HepG2 (cell line): ENCODE measurements around the gene MIB2. TPM values are rescaled to one million over a fixed set of nuclear protein-coding genes. Genes with fewer than 3 reads are reported as not detected.

ENCODE experiments used
- ATAC-seq: fragments of 200-7000 bp; cut with Tn5 transposase; 3 replicates; pipeline ENCODE4 v1.9.1; 2020; ENCODE audit warnings: mild to moderate bottlenecking, moderate library complexity
- BruUV-seq: library from RNA; stranded (reverse); fragments of 400-500 nt; replicated peaks from 2 replicates; lab custom pipeline; 2021; lab: Mats Ljungman, UMichigan
- CTCF ChIA-PET: fragments of 300-600 bp; formaldehyde crosslinking; extraction: SDS; loops from one replicate; lab custom pipeline; 2021; ENCODE audit warnings: low total read pairs, inconsistent platforms, low intra/inter-chr PET ratio; lab: Yijun Ruan, JAX
- POLR2A ChIA-PET: fragments of 350-600 bp; sonication (Branson Sonifier 250); formaldehyde crosslinking; loops from one replicate; lab custom pipeline; 2020; ENCODE audit warnings: antibody characterized with exemption, inconsistent platforms; lab: Yijun Ruan, JAX
- DNase-seq: peaks from one replicate; pipeline ENCODE4 v3.0.0-alpha.2; 2015; ENCODE audit warnings: low spot score
- FAIRE-seq: peaks from 3 replicates; lab custom pipeline; 2011; peaks lifted over from hg19 to GRCh38; lab: Jason Lieb, UNC
- H2AFZ ChIP-seq: one replicate; pipeline ENCODE4 v1.6.1; 2011; ENCODE audit warnings: low read length, inconsistent platforms
- H3K27ac ChIP-seq: fragments of 300-600 bp; 3 replicates; pipeline ENCODE4 v1.8.0; 2011; ENCODE audit warnings: mixed run types, mild to moderate bottlenecking, mixed read lengths, low read length, inconsistent platforms; ENCODE audit not compliant: insufficient read depth; ENCODE audit errors: extremely low read length
- H3K27me3 ChIP-seq, 2 experiments: fragments of 200-600 bp in 1 of 2; 2 replicates in 1 of 2; 3 replicates in 1 of 2; pipeline versions ENCODE4 v1.6.0 to v1.8.0; 2011; ENCODE audit warnings: low read length in 2 of 2, mild to moderate bottlenecking in 2 of 2, moderate library complexity in 2 of 2, inconsistent platforms in 1 of 2; ENCODE audit not compliant: insufficient read depth in 2 of 2, control insufficient read depth in 1 of 2
- H3K36me3 ChIP-seq, 2 experiments: fragments of 200-600 bp in 1 of 2; replicated peaks in 1 of 2; 2 replicates in 1 of 2; 3 replicates in 1 of 2; pipeline versions ENCODE4 v1.5.1 to v1.8.0; 2011; ENCODE audit warnings: low read length in 2 of 2, inconsistent platforms in 1 of 2; ENCODE audit not compliant: insufficient read depth in 2 of 2, control insufficient read depth in 1 of 2
- H3K4me1 ChIP-seq: 2 replicates; pipeline ENCODE4 v1.5.1; 2012; ENCODE audit warnings: low read length, inconsistent platforms; ENCODE audit not compliant: insufficient read depth
- H3K4me2 ChIP-seq: 2 replicates; pipeline ENCODE4 v1.6.0; 2011; ENCODE audit warnings: low read depth, low read length, inconsistent platforms
- H3K4me3 ChIP-seq, 3 experiments: fragments of 200-600 bp in 1 of 3; sonication (generic), shearing (Covaris generic) in 1 of 3; replicated peaks in 1 of 3; 2 replicates each; pipeline ENCODE4 v1.5.1; 2011 to 2016; ENCODE audit warnings: low read length in 3 of 3, inconsistent platforms in 2 of 3, low read depth in 2 of 3, mild to moderate bottlenecking in 2 of 3, control low read depth in 1 of 3, mixed read lengths in 1 of 3; ENCODE audit not compliant: insufficient read depth in 1 of 3
- H3K79me2 ChIP-seq: one replicate; pipeline ENCODE4 v1.6.1; 2011; ENCODE audit warnings: low read length, inconsistent platforms; ENCODE audit not compliant: insufficient read depth
- H3K9ac ChIP-seq: 2 replicates; pipeline ENCODE4 v1.6.0; 2011; ENCODE audit warnings: mild to moderate bottlenecking, low read depth, low read length, inconsistent platforms; ENCODE audit not compliant: insufficient read depth
- H3K9me3 ChIP-seq: 2 replicates; pipeline ENCODE4 v1.5.1; 2012; ENCODE audit warnings: mild to moderate bottlenecking, low read length
- H4K20me1 ChIP-seq: 2 replicates; pipeline ENCODE4 v1.6.0; 2011; ENCODE audit warnings: inconsistent platforms, mild to moderate bottlenecking, low read length, moderate library complexity; ENCODE audit not compliant: insufficient read depth
- HNRNPLL ChIP-seq: fragments of 200-400 bp; formaldehyde crosslinking; IDR thresholded peaks from 2 replicates; pipeline ENCODE4 v1.6.1; 2017; ENCODE audit warnings: mild to moderate bottlenecking, low read depth, low read length; ENCODE audit not compliant: poor library complexity, severe bottlenecking
- NBN ChIP-seq: fragments of 450-650 bp; conservative IDR thresholded peaks from 2 replicates; pipeline ENCODE4 v1.6.1; 2017
- ZBTB34 ChIP-seq: sonication (generic); formaldehyde crosslinking; IDR thresholded peaks from 2 replicates; pipeline ENCODE4 v1.8.0; 2022; ENCODE audit warnings: mild to moderate bottlenecking, missing genetic modification reagents
- ZNF235 ChIP-seq: sonication (generic); formaldehyde crosslinking; IDR thresholded peaks from 2 replicates; pipeline ENCODE4 v1.8.1; 2023; ENCODE audit warnings: mild to moderate bottlenecking, missing genetic modification reagents, borderline replicate concordance
- ZNF576 ChIP-seq: sonication (generic); formaldehyde crosslinking; IDR thresholded peaks from 2 replicates; pipeline ENCODE4 v1.4.0; 2020; ENCODE audit warnings: mild to moderate bottlenecking, missing genetic modification reagents
- WGBS: methylation state at CpG from one replicate; pipeline ENCODE4 v1.1.6; 2017; ENCODE audit warnings: low lambda C conversion rate; 5-methylcytosine and 5-hydroxymethylcytosine counted together
- in situ Hi-C: cut with HindIII; loops from 2 replicates; pipeline ENCODE4 v1.10.0; 2017; ENCODE audit warnings: low pct_unique_long_range_greater_than_20kb; ENCODE audit not compliant: extremely low pct_ligation_motif_present
- intact Hi-C: fragments of 100-400 bp; cut with micrococcal nuclease; formaldehyde crosslinking; loops from one replicate; pipeline ENCODE4 v1.10.0; 2022; ENCODE audit not compliant: unreplicated experiment
- polyA plus RNA-seq, 8 experiments: library from polyadenylated mRNA; depleted of rRNA in 3 of 8; stranded (reverse) in 7 of 8; unstranded in 1 of 8; fragments of >200 nt; fragmentation: Illumina TruSeq in 4 of 8; extraction: Trizol in 4 of 8; gene quantifications; 2 replicates each; pipeline versions ENCODE4 v1.2.1 to v1.2.3, GENCODE V29; 2011 to 2016; ENCODE audit warnings: low read depth in 4 of 8, missing spikeins in 1 of 8, mixed read lengths in 1 of 8; ENCODE audit not compliant: insufficient read depth in 1 of 8
- total RNA-seq, 5 experiments: library from RNA; depleted of rRNA; stranded (reverse); fragments of >200 nt; fragmentation: Illumina TruSeq; extraction: Trizol; gene quantifications; 2 replicates each; pipeline ENCODE4 v1.2.3, GENCODE V29; 2016; ENCODE audit warnings: low read depth in 1 of 5
- TF ChIP-seq, protein P1 (sequence below): sonication (generic); formaldehyde crosslinking; IDR thresholded peaks from 2 replicates; pipeline ENCODE4 v1.5.0; 2020; ENCODE audit warnings: missing genetic modification reagents

The MIB2 gene
- total and polyA plus RNA-seq, 2 of the 13 experiments (the other 11 are each of a cell fraction or from before 2014, with no cell fraction given), result 19.9 to 30.4 TPM

DNA sequence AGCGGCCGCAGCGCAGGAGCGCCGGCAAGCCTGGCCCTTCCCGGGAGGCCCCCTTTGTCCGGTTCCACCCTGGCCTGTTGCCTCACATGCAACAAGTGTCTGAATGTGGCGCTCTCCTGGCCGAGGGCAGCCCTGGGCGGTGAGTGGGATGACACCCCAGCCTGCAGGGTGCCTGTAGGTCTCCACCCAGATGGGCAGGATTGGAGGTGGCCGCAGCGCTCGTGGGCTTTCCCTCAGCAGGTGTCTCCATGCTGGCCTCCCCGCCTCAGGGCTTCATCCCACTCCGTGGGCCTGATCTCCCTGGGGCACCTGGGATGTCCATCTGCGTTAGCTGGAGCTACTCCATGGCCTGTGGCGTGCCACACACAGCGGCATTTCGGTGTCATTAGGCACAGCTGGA, 1.5 kb downstream of the MIB2 start (continued):
- TF ChIP-seq, protein P1, sequence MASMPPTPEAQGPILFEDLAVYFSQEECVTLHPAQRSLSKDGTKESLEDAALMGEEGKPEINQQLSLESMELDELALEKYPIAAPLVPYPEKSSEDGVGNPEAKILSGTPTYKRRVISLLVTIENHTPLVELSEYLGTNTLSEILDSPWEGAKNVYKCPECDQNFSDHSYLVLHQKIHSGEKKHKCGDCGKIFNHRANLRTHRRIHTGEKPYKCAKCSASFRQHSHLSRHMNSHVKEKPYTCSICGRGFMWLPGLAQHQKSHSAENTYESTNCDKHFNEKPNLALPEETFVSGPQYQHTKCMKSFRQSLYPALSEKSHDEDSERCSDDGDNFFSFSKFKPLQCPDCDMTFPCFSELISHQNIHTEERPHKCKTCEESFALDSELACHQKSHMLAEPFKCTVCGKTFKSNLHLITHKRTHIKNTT (CRISPR knock-in tag), result no peak
- TF ChIP-seq ZNF576 (CRISPR knock-in tag), result 0 out of 2 replicates have a peak, but pooled peaks have one; percentile 34
- no peak for TF ChIP-seq ZNF235 (CRISPR knock-in tag)
- TF ChIP-seq ZBTB34 (CRISPR knock-in tag), result no peak
- no peak for TF ChIP-seq HNRNPLL
- TF ChIP-seq, all 625 proteins: peak for 5

- BruUV-seq, result TSS peak; percentile 68
- FAIRE-seq, result no peak
- peaks cover 18% of the 10 kb centered on the region for H3K79me2 ChIP-seq
These were observed 2.2 kb downstream of the MIB2 start for GRCh38 chr1:1617516-1617915.

More at GRCh38 chr1:1617516-1617915, 2.2 kb downstream of the MIB2 start:
- Histone ChIP-seq H3K27me3 (no peaks in the 10 kb centered on the region; a peak in 1 of 5 replicates), H3K36me3 (peaks cover 1 to 14% of the 10 kb centered on the region in 2 experiments; a peak in 2 of 5 replicates), H3K9ac (no peak overlapping the region; the same call in 1 of the 2 replicates), H3K9me3 (no peaks in the 10 kb centered on the region), H3K27ac (no peak overlapping the region), H3K4me1 (peaks cover 23% of the 10 kb centered on the region), H3K4me3 (no peak overlapping the region), H3K4me2 (peak overlapping the region; percentile 91; the same call in 1 of the 2 replicates), H4K20me1 (peaks cover 8% of the 10 kb centered on the region; the same call in 1 of the 2 replicates), H2AFZ (no peak overlapping the region)
- no peak for ATAC-seq
- 94% methylated on average over 11 of the region's 11 CpGs for WGBS
- no peak for DNase-seq
- CTCF ChIA-PET, result no interaction called here
- POLR2A ChIA-PET, result no interaction called here
- in situ Hi-C loops, result loop anchor here (5.0 kb wide), 1 partner anchor 40 kb away; no protein-coding TSS in a partner anchor
- no peak for TF ChIP-seq NBN
- intact Hi-C loops, result no loop called here
